Subcutaneous adipose tissue (tissue), 4 donors: ENCODE measurements around the gene RALGPS2. TPM values are rescaled to one million over a fixed set of nuclear protein-coding genes. Genes with fewer than 3 reads are reported as not detected.

Experiments
- CTCF ChIP-seq: fragments of 450-650 bp; IDR thresholded peaks from one replicate; pipeline ENCODE4 v1.5.1; 2016; ENCODE audit warnings: low read depth, mild to moderate bottlenecking, control low read depth, antibody characterized with exemption, moderate library complexity
- total RNA-seq, 4 donors: library from RNA; depleted of rRNA; stranded (reverse); fragments of >200 nt; gene quantifications; one replicate each; pipeline ENCODE4 v1.1.0, GENCODE V29; 2016

Gene RALGPS2
- total RNA-seq, 4 donors from 2014 or later = 11.7 to 14.8 (median 12.8) TPM

GRCh38 chr1:178874966-178875365 lies 149.9 kb downstream of the RALGPS2 start:
- no peak for TF ChIP-seq CTCF

DNA sequence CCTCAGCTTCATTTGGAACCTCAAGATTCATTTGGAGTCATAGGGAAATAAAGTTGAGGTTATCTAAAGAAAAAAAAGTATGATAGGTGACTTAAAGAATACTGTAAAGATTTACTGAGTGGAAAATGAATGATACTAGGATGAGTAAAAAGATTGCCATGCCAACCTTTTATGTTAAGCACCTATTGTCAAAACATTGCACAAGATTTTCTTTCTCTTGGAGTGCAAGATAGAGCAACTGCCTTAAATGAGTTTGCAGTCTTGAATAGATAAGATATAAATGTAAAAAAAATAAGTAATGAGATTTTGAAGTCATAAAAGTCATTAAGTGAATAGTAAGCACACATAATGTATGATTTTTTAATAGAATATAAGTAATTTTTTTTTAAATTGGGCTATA lies 150.9 kb downstream of the RALGPS2 start:
- TF ChIP-seq CTCF = no peak

DNA sequence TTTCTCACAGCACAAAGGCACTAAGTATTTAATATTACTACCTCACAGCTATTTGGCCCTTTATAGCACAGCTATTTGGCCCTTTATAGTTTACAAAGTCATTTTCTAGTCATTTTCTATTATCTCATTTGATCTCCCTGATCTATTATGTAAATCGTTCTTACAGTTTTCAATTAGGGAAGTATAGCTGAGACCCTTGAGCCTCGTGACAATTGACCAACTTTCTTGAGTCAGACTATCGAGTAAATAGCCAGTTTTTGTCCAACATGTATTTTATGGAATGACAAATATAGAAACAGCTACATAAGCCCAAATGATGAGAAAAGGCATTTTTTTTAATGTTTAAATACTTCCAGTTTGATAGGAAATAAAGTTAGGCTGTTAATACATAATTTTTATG lies 152.9 kb downstream of the RALGPS2 start:
- no peak for TF ChIP-seq CTCF

DNA sequence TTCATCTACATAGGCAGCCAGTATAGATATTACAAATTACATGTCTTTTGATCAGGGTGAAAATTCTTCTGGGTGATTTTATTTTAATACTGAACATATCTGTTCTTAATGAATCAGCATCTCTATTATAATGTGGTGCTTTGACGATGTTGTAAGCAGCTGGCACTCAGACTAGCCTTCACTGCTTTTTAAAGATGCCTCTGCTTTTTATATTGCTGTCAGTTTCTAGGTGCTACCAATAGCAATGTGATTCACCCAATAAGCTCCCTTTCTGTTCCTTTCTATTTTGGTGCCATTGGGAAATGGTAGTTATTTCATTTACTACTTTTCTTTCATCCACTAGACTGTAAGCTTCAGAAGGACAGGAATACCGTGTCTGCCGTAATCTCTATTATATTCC lies 156.9 kb downstream of the RALGPS2 start:
- TF ChIP-seq CTCF = no peak

DNA sequence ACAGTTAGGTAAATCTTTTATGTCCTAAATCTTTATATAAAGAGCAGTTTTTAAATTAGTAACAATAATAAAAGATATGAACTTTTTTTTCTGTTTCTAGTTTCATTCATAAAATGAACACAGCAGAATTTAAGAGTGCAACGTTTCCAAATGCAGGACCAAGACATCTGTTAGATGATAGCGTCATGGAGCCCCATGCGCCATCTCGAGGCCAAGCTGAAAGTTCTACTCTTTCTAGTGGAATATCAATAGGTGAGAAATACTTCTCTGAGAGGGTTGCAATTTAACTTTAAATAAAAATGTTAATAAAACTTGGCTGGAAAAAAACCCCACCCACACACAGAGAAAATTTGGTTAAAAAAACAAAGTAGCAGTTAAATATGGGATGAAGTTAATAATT lies 160.8 kb downstream of the RALGPS2 start:
- TF ChIP-seq CTCF = no peak

DNA sequence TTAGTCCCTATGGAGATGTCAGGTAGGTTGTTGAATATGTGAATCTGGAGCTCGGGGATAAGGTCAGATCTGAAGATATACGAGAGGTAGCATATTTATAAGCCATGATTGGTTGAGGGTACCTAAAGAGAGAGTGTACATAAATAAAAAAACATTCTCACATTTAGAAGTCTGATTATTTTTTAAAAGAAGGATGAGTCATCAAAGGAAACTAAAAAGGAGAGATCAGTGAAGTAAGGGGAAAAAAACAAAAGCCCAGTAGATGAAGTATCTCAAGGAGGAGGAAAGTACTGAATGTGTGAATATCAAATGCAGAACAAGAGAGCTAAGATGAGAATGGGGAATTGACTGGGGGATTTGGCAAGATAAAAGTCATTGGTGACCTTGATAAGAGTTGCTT lies 161.5 kb downstream of the RALGPS2 start:
- no peak for TF ChIP-seq CTCF

DNA sequence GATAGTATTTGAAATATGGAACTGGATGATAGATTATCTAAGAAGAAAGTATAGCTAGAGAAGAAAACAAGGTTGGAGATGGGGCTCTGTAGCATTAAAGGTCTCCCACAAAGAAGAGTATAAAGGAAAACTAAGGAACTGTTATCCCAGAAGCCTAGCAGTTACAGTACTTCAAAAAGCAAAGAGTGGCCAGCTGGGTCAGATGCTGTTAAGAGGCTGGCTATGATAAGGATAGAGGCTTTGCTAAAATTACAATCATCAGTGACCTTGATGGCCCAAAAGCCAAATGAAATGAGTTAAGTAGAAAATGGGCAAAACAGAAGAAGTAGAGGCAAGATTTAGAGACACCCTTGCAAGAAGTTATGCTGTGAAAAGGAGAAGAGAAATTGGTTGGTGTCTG lies 170.9 kb downstream of the RALGPS2 start:
- TF ChIP-seq CTCF = no peak
